Right lobe of liver (tissue), 6 donors: ENCODE data around the gene RANBP1. TPM values are rescaled to one million over a fixed set of nuclear protein-coding genes. Genes with fewer than 3 reads are reported as not detected.

Source experiments
- ATAC-seq, 4 donors: fragments of 200-7000 bp; cut with Tn5 transposase; one replicate each; pipeline ENCODE4 v1.9.1; 2020; ENCODE audit warnings: mild to moderate bottlenecking in 4 of 4, moderate library complexity in 4 of 4
- DNase-seq, 3 donors: peaks; one replicate each; pipeline ENCODE4 v3.0.0-alpha.2; 2020
- H3K27ac ChIP-seq, 3 donors: fragments of 200-600 bp; one replicate each; pipeline ENCODE4 v1.8.0; 2022
- H3K27me3 ChIP-seq, 2 donors: fragments of 200-600 bp; one replicate each; pipeline ENCODE4 v1.8.0; 2022
- H3K36me3 ChIP-seq, 4 donors: fragments of 200-600 bp; sonication (generic) in 1 of 4; one replicate each; pipeline versions ENCODE4 v1.5.1 to v1.8.0; 2017 to 2022; ENCODE audit warnings: control low read depth in 1 of 4
- H3K4me1 ChIP-seq, 4 donors: fragments of 200-600 bp; sonication (generic) in 1 of 4; one replicate each; pipeline versions ENCODE4 v1.5.1 to v1.8.0; 2017 to 2022; ENCODE audit warnings: control low read depth in 1 of 4
- H3K4me3 ChIP-seq, 3 donors: fragments of 200-600 bp; one replicate each; pipeline ENCODE4 v1.8.0; 2022
- H3K9me3 ChIP-seq, 4 donors: fragments of 200-600 bp; sonication (generic) in 1 of 4; one replicate each; pipeline versions ENCODE4 v1.5.1 to v1.8.0; 2017 to 2022; ENCODE audit warnings: control low read depth in 1 of 4
- POLR2A ChIP-seq: fragments of 450-650 bp; IDR thresholded peaks from one replicate; pipeline ENCODE4 v1.6.1; 2017; ENCODE audit warnings: antibody characterized with exemption, mild to moderate bottlenecking
- WGBS: methylation state at CpG from one replicate; pipeline ENCODE4 v1.1.6; 2018; ENCODE audit warnings: low coverage, low lambda C conversion rate; ENCODE audit not compliant: insufficient coverage; ENCODE audit errors: missing lambda C conversion rate; 5-methylcytosine and 5-hydroxymethylcytosine counted together
- intact Hi-C, 2 donors: fragments of 100-400 bp; cut with DNase I; formaldehyde crosslinking; loops; one replicate each; pipeline versions ENCODE4 v1.11.2 to v1.14.1; 2022
- total RNA-seq, 6 experiments: library from RNA; depleted of rRNA in 2 of 6; stranded (reverse); fragments of >200 nt in 2 of 6; fragmentation: NEBNext Ultra II Directional in 3 of 6; extraction: Animal tissue kit (Norgen Biotek cat#: 25700) in 3 of 6; gene quantifications; one replicate each; pipeline versions ENCODE4 v1.1.0 to v1.2.4, GENCODE V29; 2016 to 2023
- TF ChIP-seq, protein P1 (sequence below), 4 donors: fragments of 200-600 bp in 3 of 4; fragments of 450-650 bp in 1 of 4; IDR thresholded peaks; one replicate each; pipeline versions ENCODE4 v1.5.1 to v1.8.0; 2016 to 2022; ENCODE audit warnings: antibody characterized with exemption in 4 of 4, mild to moderate bottlenecking in 2 of 4
- donor health status: DM: no; HTN: yes; CAD: no.
- donor health status: DM: no; HTN: no; CAD: no.
- donor health status: DM: no; HTN: no; CAD: no.
- donor health status: DM: no; HTN: yes; CAD: no.
- donor health status: DM: no; HTN: yes; CAD: no.

RANBP1 gene
- total RNA-seq, 6 experiments from 2014 or later = 39.5 to 224 (median 52.2) TPM

DNA sequence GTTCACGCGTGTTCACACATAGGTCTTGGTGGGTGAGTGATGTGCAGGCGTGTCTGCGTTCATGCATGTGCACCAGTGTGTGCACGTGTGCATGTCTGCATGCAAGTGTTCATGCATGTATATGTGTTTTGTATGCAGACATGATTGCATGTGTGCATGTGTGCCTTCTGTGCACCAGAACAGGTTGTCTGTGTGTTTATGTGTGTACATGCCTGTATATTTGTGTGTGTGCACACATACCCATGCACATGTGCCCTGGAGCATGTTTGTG is 20.6 kb downstream of the RANBP1 start:
- Histone ChIP-seq H3K27me3 (no peaks in the 10 kb centered on the region), H3K9me3 (no peaks in the 10 kb centered on the region), H3K4me3 (no peak overlapping the region), H3K36me3 (no peaks in the 10 kb centered on the region), H3K27ac (no peak overlapping the region), H3K4me1 (peaks cover 0 to 9% (median 4%) of the 10 kb centered on the region in 4 donors)
- no peak for ATAC-seq
- WGBS = 100% methylated on average over 1 of the region's 5 CpGs
- TF ChIP-seq, protein P1, sequence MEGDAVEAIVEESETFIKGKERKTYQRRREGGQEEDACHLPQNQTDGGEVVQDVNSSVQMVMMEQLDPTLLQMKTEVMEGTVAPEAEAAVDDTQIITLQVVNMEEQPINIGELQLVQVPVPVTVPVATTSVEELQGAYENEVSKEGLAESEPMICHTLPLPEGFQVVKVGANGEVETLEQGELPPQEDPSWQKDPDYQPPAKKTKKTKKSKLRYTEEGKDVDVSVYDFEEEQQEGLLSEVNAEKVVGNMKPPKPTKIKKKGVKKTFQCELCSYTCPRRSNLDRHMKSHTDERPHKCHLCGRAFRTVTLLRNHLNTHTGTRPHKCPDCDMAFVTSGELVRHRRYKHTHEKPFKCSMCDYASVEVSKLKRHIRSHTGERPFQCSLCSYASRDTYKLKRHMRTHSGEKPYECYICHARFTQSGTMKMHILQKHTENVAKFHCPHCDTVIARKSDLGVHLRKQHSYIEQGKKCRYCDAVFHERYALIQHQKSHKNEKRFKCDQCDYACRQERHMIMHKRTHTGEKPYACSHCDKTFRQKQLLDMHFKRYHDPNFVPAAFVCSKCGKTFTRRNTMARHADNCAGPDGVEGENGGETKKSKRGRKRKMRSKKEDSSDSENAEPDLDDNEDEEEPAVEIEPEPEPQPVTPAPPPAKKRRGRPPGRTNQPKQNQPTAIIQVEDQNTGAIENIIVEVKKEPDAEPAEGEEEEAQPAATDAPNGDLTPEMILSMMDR (IDR thresholded peaks at IDR 0.05) = no peak
- TF ChIP-seq POLR2A = no peak
- intact Hi-C loops = no loop called here
- DNase-seq = no peak

DNA sequence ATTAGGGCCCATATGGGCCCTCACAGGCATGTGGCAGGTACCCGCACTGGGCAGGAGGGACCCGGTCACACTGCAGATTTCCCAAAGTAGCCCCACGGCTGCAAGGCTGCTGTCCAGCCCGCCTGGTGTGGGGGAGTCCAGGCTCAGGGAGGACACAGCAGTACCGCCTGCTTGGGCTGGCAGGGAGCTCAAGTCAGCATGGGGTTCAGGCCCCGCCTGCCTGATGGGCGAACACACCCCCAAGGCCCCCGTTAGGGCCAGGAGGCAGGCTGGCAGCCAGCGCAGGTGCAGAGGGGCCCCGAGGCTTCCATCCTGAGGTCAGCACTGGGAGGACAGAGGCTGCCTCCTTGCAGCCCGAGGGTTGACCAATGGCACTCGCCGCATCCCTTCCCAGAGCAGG is 21.2 kb downstream of the RANBP1 start:
- DNase-seq (no peak), ATAC-seq (no peak)
- TF ChIP-seq, protein P1 (IDR thresholded peaks at IDR 0.05) = no peak
- TF ChIP-seq POLR2A = no peak
- peaks cover 0 to 9% (median 4%) of the 10 kb centered on the region in 4 donors for H3K4me1 ChIP-seq
- no CpG with 5 or more reads among the region's 13 CpGs for WGBS
- intact Hi-C loops = no loop called here
- no peaks in the 10 kb centered on the region for H3K9me3 ChIP-seq
- H3K36me3 ChIP-seq = no peaks in the 10 kb centered on the region
- no peaks in the 10 kb centered on the region for H3K27me3 ChIP-seq
- no peak overlapping the region for H3K4me3 ChIP-seq
- no peak overlapping the region for H3K27ac ChIP-seq

DNA sequence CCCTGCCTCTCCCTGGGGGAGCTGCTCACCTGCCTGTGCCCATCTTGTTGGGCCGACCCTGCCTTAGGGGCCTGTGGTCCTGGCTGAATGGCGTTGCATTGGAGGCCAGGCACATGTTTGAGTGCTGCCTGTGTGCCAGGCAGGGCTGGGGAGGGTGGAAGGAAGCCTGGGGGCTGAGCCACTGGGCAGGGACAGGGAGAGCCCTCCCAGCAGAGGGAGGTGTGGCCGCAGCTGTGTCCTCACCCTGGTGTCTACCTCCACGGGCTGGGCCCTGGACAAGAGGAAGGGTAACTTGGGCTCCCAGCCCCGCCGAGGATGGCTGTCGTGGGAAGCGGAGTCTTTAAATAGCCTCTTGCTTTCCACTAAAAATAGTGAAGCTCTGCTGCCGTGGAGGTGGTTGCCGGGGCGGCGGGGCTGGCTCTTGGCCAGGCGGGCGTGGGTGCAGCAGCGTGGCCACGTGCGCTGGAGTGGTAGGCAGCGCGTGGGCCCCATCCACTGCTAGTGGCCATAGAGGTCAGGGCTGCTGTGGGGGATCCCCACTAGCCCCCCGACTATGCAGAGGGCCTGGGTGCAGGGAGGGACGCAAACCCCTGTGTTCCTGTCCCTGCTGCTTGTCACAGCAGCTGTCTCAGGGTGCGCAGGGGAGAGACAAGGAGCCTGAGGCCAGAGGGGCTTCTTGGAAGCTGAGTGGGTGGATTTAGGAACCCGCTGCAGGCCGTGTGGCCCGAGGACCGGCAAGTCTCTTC is 21.9 kb downstream of the RANBP1 start:
- Histone ChIP-seq H3K4me1 (peaks cover 0 to 4% (median 1%) of the 10 kb centered on the region in 4 donors), H3K27me3 (no peaks in the 10 kb centered on the region), H3K27ac (no peak overlapping the region), H3K9me3 (no peaks in the 10 kb centered on the region), H3K36me3 (no peaks in the 10 kb centered on the region), H3K4me3 (no peak overlapping the region)
- intact Hi-C loops = no loop called here
- ATAC-seq (no peak), DNase-seq (no peak)
- no CpG with 5 or more reads among the region's 26 CpGs for WGBS
- TF ChIP-seq, protein P1 (IDR thresholded peaks at IDR 0.05) = no peak
- TF ChIP-seq POLR2A = no peak

DNA sequence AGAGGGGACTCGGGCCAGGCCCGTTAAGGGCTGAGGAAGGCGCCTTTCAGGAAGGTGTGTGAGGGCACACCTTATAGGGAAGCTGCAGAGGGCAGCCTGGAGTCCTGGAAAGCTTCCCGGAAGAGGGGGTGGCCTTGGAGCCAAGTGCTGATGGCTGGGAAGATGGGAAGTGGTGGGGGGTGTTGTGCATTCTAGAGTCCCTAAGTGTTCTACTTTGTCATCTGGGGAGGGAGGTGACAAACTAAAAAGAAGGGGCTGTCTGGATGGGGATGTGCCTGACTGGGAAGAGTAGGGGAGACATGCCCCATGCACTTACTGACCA is 22.5 kb downstream of the RANBP1 start:
- no peak for TF ChIP-seq POLR2A
- TF ChIP-seq, protein P1 (IDR thresholded peaks at IDR 0.05) = no peak
- Histone ChIP-seq H3K4me1 (no peaks in the 10 kb centered on the region), H3K27ac (no peak overlapping the region), H3K9me3 (no peaks in the 10 kb centered on the region), H3K36me3 (no peaks in the 10 kb centered on the region), H3K27me3 (no peaks in the 10 kb centered on the region), H3K4me3 (no peak overlapping the region)
- intact Hi-C loops = no loop called here
- ATAC-seq = no peak
- DNase-seq = no peak
- 63% methylated on average over 2 of the region's 4 CpGs for WGBS

DNA sequence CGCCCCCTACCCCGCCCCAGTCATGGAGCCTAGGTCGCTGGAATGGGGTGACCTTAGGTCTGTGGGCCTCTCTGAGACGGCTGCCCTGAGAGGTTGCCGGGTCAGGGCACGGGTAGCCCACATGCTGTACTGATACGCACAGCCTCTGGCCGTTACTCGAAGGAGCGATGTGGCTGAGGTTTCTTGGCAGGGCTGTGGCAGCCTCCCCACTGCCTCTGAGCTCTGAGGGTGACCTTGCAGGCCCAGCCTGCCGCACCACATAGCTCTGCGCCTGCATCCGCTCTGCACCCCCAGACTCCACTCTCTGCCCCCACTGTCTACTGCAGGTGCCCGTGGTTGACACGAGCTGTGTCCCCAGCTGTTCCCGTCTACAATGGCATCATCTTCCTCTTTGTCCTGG is 23.0 kb downstream of the RANBP1 start:
- TF ChIP-seq, protein P1 (IDR thresholded peaks at IDR 0.05) = no peak
- no peak for TF ChIP-seq POLR2A
- Histone ChIP-seq H3K36me3 (no peaks in the 10 kb centered on the region), H3K27me3 (no peaks in the 10 kb centered on the region), H3K27ac (no peak overlapping the region), H3K9me3 (no peaks in the 10 kb centered on the region), H3K4me3 (no peak overlapping the region), H3K4me1 (no peaks in the 10 kb centered on the region)
- DNase-seq = no peak
- intact Hi-C loops = no loop called here
- whole genome bisulfite sequencing = no CpG with 5 or more reads among the region's 16 CpGs
- ATAC-seq = no peak
